Mesenchymal stem cell (in vitro differentiated cells and primary cell): ENCODE results near the gene DLK2.

Experiments used
- DNase-seq: peaks from one replicate; pipeline ENCODE4 v3.0.0-alpha.2; 2013
- H2AFZ ChIP-seq: one replicate; pipeline ENCODE4 v1.6.1; 2013; ENCODE audit warnings: low read depth, mild to moderate bottlenecking, control low read depth, inconsistent platforms, low read length, moderate library complexity
- H2AK5ac ChIP-seq: 2 replicates; pipeline ENCODE4 v1.6.1; 2013; ENCODE audit warnings: low read length, moderate library complexity, mild to moderate bottlenecking, inconsistent platforms; ENCODE audit not compliant: severe bottlenecking
- H2BK120ac ChIP-seq: one replicate; pipeline ENCODE4 v1.6.1; 2013; ENCODE audit warnings: low read depth, mild to moderate bottlenecking, inconsistent platforms, low read length, moderate library complexity
- H2BK12ac ChIP-seq, 2 experiments: one replicate each; pipeline ENCODE4 v1.6.1; 2013; ENCODE audit warnings: inconsistent platforms in 2 of 2, low read length in 2 of 2, mild to moderate bottlenecking in 2 of 2, moderate library complexity in 2 of 2, control low read depth in 1 of 2
- H2BK15ac ChIP-seq: one replicate; pipeline ENCODE4 v1.6.1; 2013; ENCODE audit warnings: mild to moderate bottlenecking, low read depth, inconsistent platforms; ENCODE audit not compliant: poor library complexity, severe bottlenecking
- H2BK5ac ChIP-seq: 2 replicates; pipeline ENCODE4 v1.6.1; 2013; ENCODE audit warnings: low read depth, mild to moderate bottlenecking, low read length, control low read depth, inconsistent platforms; ENCODE audit not compliant: poor library complexity, severe bottlenecking
- H3K14ac ChIP-seq, 2 experiments: one replicate each; pipeline ENCODE4 v1.6.1; 2013; ENCODE audit warnings: inconsistent platforms in 2 of 2, low read length in 2 of 2, control low read depth in 1 of 2, mild to moderate bottlenecking in 1 of 2, moderate library complexity in 1 of 2
- H3K18ac ChIP-seq, 2 experiments: one replicate each; pipeline ENCODE4 v1.6.1; 2013; ENCODE audit warnings: inconsistent platforms in 2 of 2, low read length in 2 of 2, control low read depth in 1 of 2, low read depth in 1 of 2, mild to moderate bottlenecking in 1 of 2
- H3K23ac ChIP-seq, 2 experiments: one replicate each; pipeline ENCODE4 v1.6.1; 2013; ENCODE audit warnings: inconsistent platforms in 2 of 2, low read length in 2 of 2, mild to moderate bottlenecking in 2 of 2, moderate library complexity in 2 of 2, control low read depth in 1 of 2
- H3K27ac ChIP-seq: 2 replicates; pipeline ENCODE4 v1.5.1; 2013; ENCODE audit warnings: mild to moderate bottlenecking, moderate library complexity, low read length, control low read depth, inconsistent platforms; ENCODE audit not compliant: poor library complexity, severe bottlenecking
- H3K27me3 ChIP-seq, 2 experiments: 2 replicates each; pipeline versions ENCODE4 v1.6.1 to v1.7.0; 2013; ENCODE audit warnings: low read length in 2 of 2, mild to moderate bottlenecking in 2 of 2, moderate library complexity in 2 of 2, control low read depth in 1 of 2, inconsistent platforms in 1 of 2; ENCODE audit not compliant: control insufficient read depth in 1 of 2, insufficient read depth in 1 of 2
- H3K36me3 ChIP-seq, 2 experiments: 2 replicates each; pipeline versions ENCODE4 v1.6.1 to v1.7.0; 2013; ENCODE audit warnings: low read length in 2 of 2, control low read depth in 1 of 2, inconsistent platforms in 1 of 2, low read depth in 1 of 2, mild to moderate bottlenecking in 1 of 2; ENCODE audit not compliant: insufficient read depth in 2 of 2, control insufficient read depth in 1 of 2
- H3K4ac ChIP-seq, 2 experiments: one replicate each; pipeline ENCODE4 v1.6.1; 2013; ENCODE audit warnings: inconsistent platforms in 2 of 2, low read length in 2 of 2, mild to moderate bottlenecking in 2 of 2, moderate library complexity in 2 of 2, control low read depth in 1 of 2, low read depth in 1 of 2
- H3K4me1 ChIP-seq: 2 replicates; pipeline ENCODE4 v1.6.1; 2013; ENCODE audit warnings: low read depth, low read length, control low read depth; ENCODE audit not compliant: control insufficient read depth, insufficient read depth
- H3K4me2 ChIP-seq: 2 replicates; pipeline ENCODE4 v1.6.1; 2013; ENCODE audit warnings: low read length, mild to moderate bottlenecking, inconsistent platforms; ENCODE audit not compliant: poor library complexity, severe bottlenecking
- H3K4me3 ChIP-seq, 2 experiments: 2 replicates each; pipeline versions ENCODE4 v1.5.1 to v1.7.0; 2013; ENCODE audit warnings: low read length in 2 of 2, mild to moderate bottlenecking in 2 of 2, control low read depth in 1 of 2, low read depth in 1 of 2; ENCODE audit not compliant: insufficient read depth in 1 of 2
- H3K79me1 ChIP-seq: replicated peaks from 2 replicates; pipeline ENCODE4 v1.6.1; 2013; ENCODE audit warnings: mild to moderate bottlenecking, control low read depth, low read length, inconsistent platforms; ENCODE audit not compliant: poor library complexity, severe bottlenecking
- H3K9ac ChIP-seq: 2 replicates; pipeline ENCODE4 v1.7.0; 2013; ENCODE audit warnings: mild to moderate bottlenecking, low read length, moderate library complexity
- H3K9me3 ChIP-seq: 2 replicates; pipeline ENCODE4 v1.7.0; 2013; ENCODE audit warnings: mild to moderate bottlenecking, low read length; ENCODE audit not compliant: control insufficient read depth
- H4K8ac ChIP-seq: one replicate; pipeline ENCODE4 v1.6.1; 2013; ENCODE audit warnings: inconsistent platforms, mild to moderate bottlenecking, low read length, moderate library complexity
- H4K91ac ChIP-seq: one replicate; pipeline ENCODE4 v1.6.1; 2013; ENCODE audit warnings: mild to moderate bottlenecking, low read length, inconsistent platforms
- WGBS: methylation state at CpG from one replicate; pipeline ENCODE4 v1.1.7; 2013; ENCODE audit warnings: mixed read lengths; 5-methylcytosine and 5-hydroxymethylcytosine counted together

DLK2 gene

DNA sequence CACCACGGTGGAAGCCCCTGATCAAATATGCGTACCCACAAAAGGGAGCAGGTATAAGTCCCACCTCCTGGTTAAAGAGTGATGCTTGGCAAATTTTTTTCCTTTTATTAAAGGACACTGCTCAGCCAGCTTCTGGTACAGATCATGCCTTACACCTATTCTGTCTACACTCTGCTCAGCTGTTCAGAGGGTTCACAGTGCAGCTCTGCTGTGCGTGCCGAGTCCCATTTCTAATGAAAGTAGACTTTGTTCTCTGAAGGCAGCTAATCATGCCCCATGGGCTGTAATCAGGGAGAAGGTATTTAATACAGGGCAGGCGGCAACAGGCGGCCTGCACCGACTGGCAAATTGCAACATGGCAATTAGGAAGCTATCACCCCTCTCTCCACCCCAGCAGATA lies 38.5 kb upstream of the DLK2 start:
- 95% methylated on average over 6 of the region's 7 CpGs for WGBS
- H2BK12ac ChIP-seq, result no peak overlapping the region
- H3K4me1 ChIP-seq, result peaks cover 36% of the 10 kb centered on the region
- H3K4me3 ChIP-seq, result no peak overlapping the region
- H4K91ac ChIP-seq, result no peak overlapping the region
- H3K27ac ChIP-seq, result no peak overlapping the region
- no peaks in the 10 kb centered on the region for H3K9me3 ChIP-seq
- H3K4ac ChIP-seq, result no peak overlapping the region
- no peak overlapping the region for H3K9ac ChIP-seq
- no peak overlapping the region for H3K14ac ChIP-seq
- peaks cover 15 to 36% of the 10 kb centered on the region in 2 experiments for H3K36me3 ChIP-seq
- H2AFZ ChIP-seq, result no peak overlapping the region
- H3K27me3 ChIP-seq, result no peaks in the 10 kb centered on the region
- H3K18ac ChIP-seq, result no peak overlapping the region
- DNase-seq, result no peak
- no peak overlapping the region for H2BK15ac ChIP-seq
- H3K4me2 ChIP-seq, result no peak overlapping the region
- H2AK5ac ChIP-seq, result no peak overlapping the region
- H3K79me1 ChIP-seq, result peaks cover 29% of the 10 kb centered on the region
- no peak overlapping the region for H4K8ac ChIP-seq
- H2BK120ac ChIP-seq, result no peak overlapping the region
- H3K23ac ChIP-seq, result no peak overlapping the region
- no peak overlapping the region for H2BK5ac ChIP-seq

DNA sequence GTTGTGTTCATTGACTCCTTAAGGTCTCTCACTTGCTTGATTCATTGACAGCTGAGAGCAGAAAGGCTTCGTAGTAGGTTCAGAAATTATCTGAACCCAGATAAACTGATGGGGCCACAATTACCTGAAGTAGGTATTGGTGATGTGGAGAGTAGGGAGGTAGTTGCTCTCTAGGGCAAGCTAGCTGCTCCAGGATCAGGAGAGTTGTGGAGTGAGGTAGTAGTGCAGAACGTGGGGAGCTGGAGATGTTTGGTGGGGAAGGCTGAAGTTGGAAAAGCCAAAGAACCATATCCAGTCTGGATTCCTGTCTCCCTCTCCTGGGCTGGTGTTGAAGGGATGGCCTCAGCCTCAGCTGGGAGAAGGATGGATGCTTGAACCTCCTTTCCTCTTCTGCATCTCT lies 37.9 kb upstream of the DLK2 start:
- no peak overlapping the region for H3K18ac ChIP-seq
- no peak overlapping the region for H2AK5ac ChIP-seq
- H3K4me1 ChIP-seq, result peaks cover 36% of the 10 kb centered on the region
- H2BK12ac ChIP-seq, result no peak overlapping the region
- no peaks in the 10 kb centered on the region for H3K27me3 ChIP-seq
- no peak overlapping the region for H2AFZ ChIP-seq
- no peak overlapping the region for H3K14ac ChIP-seq
- H3K9me3 ChIP-seq, result no peaks in the 10 kb centered on the region
- peaks cover 9 to 30% of the 10 kb centered on the region in 2 experiments for H3K36me3 ChIP-seq
- H3K79me1 ChIP-seq, result peaks cover 27% of the 10 kb centered on the region
- no peak overlapping the region for H2BK5ac ChIP-seq
- H2BK15ac ChIP-seq, result no peak overlapping the region
- no peak overlapping the region for H3K9ac ChIP-seq
- no peak overlapping the region for H3K27ac ChIP-seq
- 66% methylated on average over 2 of the region's 2 CpGs for WGBS
- H3K4me3 ChIP-seq, result no peak overlapping the region
- H4K91ac ChIP-seq, result no peak overlapping the region
- H4K8ac ChIP-seq, result no peak overlapping the region
- H3K23ac ChIP-seq, result no peak overlapping the region
- H3K4ac ChIP-seq, result no peak overlapping the region
- no peak overlapping the region for H2BK120ac ChIP-seq
- no peak for DNase-seq
- H3K4me2 ChIP-seq, result no peak overlapping the region

DNA sequence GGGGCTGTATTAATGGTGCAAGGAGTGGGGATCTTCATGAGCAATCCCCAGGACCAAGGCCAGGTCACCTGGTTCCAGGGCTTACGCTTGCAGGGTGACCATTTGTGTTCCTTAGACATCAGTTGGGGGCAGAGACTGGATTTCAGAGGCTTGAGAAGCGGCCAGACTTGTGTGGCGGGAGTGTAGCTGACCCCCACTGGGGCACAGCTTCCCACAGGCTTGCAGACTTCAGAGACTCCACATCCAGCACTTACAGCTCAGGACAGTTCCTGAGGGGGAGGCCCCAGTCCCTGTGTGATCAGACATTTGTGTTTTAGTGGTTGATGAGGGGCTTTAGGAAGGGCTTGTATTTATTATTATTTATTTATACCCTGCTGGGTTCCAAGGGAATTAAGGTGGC lies 37.3 kb upstream of the DLK2 start:
- H3K4me3 ChIP-seq, result peak overlapping the region in 1 of 2 experiments; percentile 15
- 94% methylated on average over 3 of the region's 3 CpGs for WGBS
- DNase-seq, result no peak
- H3K18ac ChIP-seq, result no peak overlapping the region
- H3K27me3 ChIP-seq, result no peaks in the 10 kb centered on the region
- peaks cover 26% of the 10 kb centered on the region for H3K79me1 ChIP-seq
- no peak overlapping the region for H3K27ac ChIP-seq
- H3K23ac ChIP-seq, result no peak overlapping the region
- peaks cover 34% of the 10 kb centered on the region for H3K4me1 ChIP-seq
- no peak overlapping the region for H2BK120ac ChIP-seq
- H2BK12ac ChIP-seq, result no peak overlapping the region
- H4K8ac ChIP-seq, result no peak overlapping the region
- H2BK15ac ChIP-seq, result no peak overlapping the region
- no peak overlapping the region for H4K91ac ChIP-seq
- no peak overlapping the region for H3K14ac ChIP-seq
- no peak overlapping the region for H3K4me2 ChIP-seq
- H2BK5ac ChIP-seq, result no peak overlapping the region
- no peaks in the 10 kb centered on the region for H3K9me3 ChIP-seq
- no peak overlapping the region for H2AFZ ChIP-seq
- H3K36me3 ChIP-seq, result peaks cover 4 to 26% of the 10 kb centered on the region in 2 experiments
- H3K4ac ChIP-seq, result no peak overlapping the region
- H2AK5ac ChIP-seq, result no peak overlapping the region
- no peak overlapping the region for H3K9ac ChIP-seq

DNA sequence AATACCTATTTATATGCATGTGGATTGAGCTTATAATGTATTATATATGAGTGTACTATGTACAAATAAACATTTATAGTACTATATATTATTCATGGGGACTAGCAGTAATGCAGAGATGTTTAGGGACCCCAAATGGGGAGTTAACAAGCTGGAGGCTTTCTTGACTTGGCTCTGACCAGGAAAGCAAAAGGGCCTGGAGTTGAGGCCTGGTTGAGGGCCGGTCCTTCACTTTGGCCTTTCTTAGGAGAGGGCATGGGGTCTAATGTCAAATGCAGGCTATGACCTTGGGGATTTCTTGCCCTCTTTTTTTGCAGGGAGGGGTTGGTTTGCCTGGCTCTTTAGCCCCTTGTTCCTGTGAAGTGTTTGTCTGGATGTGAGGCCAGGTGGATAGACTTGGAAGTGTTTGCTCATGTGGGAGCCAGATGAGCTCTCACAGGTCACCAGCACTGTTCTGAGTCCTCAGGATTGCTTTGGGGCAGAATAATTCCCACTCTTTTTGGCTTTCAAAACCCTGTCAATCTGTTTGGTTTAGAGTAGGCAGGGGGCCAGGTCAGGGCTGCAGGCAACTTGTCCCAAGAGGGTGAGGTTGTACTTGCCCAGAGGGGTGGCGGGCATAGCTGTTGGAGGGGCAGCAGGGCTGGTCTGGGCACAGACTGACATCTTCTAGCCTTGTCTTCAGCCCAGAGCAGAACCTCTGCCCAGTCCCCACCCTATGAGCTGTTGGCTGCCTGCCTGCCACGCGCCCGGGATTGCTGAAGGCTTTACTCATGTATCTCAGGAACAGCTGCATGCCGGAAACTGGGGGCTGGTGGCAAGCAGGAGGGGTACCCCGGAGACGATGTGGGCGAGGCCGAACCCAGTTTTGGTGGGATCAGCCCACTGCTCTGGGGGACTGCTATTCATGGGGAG lies 36.7 kb upstream of the DLK2 start:
- Histone ChIP-seq H3K4me2 (no peak overlapping the region), H3K14ac (no peak overlapping the region), H3K4ac (no peak overlapping the region), H3K9ac (peak overlapping the region; percentile 49), H3K36me3 (peaks cover 0 to 22% of the 10 kb centered on the region in 2 experiments), H2BK5ac (no peak overlapping the region), H3K23ac (no peak overlapping the region), H3K4me3 (peak overlapping the region in 1 of 2 experiments; percentile 46), H2BK15ac (no peak overlapping the region), H3K27ac (no peak overlapping the region), H2AFZ (no peak overlapping the region), H2BK12ac (no peak overlapping the region), H3K4me1 (peaks cover 31% of the 10 kb centered on the region), H2AK5ac (no peak overlapping the region), H3K27me3 (no peaks in the 10 kb centered on the region), H4K91ac (no peak overlapping the region), H3K79me1 (peaks cover 24% of the 10 kb centered on the region), H3K9me3 (no peaks in the 10 kb centered on the region), H2BK120ac (no peak overlapping the region), H3K18ac (no peak overlapping the region), H4K8ac (no peak overlapping the region)
- WGBS, result 89% methylated on average over 9 of the region's 10 CpGs
- no peak for DNase-seq
